Liver (tissue), 9 donors: ENCODE measurements around the gene CNST. TPM values are rescaled to one million over a fixed set of nuclear protein-coding genes. Genes with fewer than 3 reads are reported as not detected.

Experiments used
- DNase-seq: peaks from one replicate; pipeline ENCODE4 v3.0.0-alpha.2; 2017; ENCODE audit warnings: low spot score
- H3K27ac ChIP-seq, 2 donors: one replicate each; pipeline ENCODE4 v1.7.0; 2013; ENCODE audit warnings: inconsistent platforms in 2 of 2, low read length in 2 of 2, control low read depth in 1 of 2, low read depth in 1 of 2, mild to moderate bottlenecking in 1 of 2
- H3K27me3 ChIP-seq, 4 donors: one replicate each; pipeline versions ENCODE4 v1.6.1 to v1.7.0; 2013; ENCODE audit warnings: low read length in 3 of 4, inconsistent platforms in 1 of 4, mild to moderate bottlenecking in 1 of 4, moderate library complexity in 1 of 4; ENCODE audit not compliant: control insufficient read depth in 4 of 4, insufficient read depth in 4 of 4
- H3K36me3 ChIP-seq, 4 donors: one replicate each; pipeline versions ENCODE4 v1.6.1 to v1.7.0; 2013; ENCODE audit warnings: low read length in 3 of 4, mild to moderate bottlenecking in 3 of 4, low read depth in 1 of 4, moderate library complexity in 1 of 4; ENCODE audit not compliant: control insufficient read depth in 4 of 4, insufficient read depth in 3 of 4
- H3K4me1 ChIP-seq, 4 donors: one replicate each; pipeline versions ENCODE4 v1.6.1 to v1.7.0; 2013; ENCODE audit warnings: low read length in 3 of 4, mild to moderate bottlenecking in 3 of 4, moderate library complexity in 1 of 4; ENCODE audit not compliant: control insufficient read depth in 4 of 4, insufficient read depth in 4 of 4
- H3K4me3 ChIP-seq, 3 donors: one replicate each; pipeline versions ENCODE4 v1.6.1 to v1.7.0; 2013; ENCODE audit warnings: low read length in 3 of 3, control low read depth in 1 of 3, low read depth in 1 of 3, mild to moderate bottlenecking in 1 of 3
- H3K9ac ChIP-seq, 2 donors: one replicate each; pipeline ENCODE4 v1.7.0; 2013; ENCODE audit warnings: low read length in 2 of 2, mild to moderate bottlenecking in 2 of 2, moderate library complexity in 2 of 2, control low read depth in 1 of 2, low read depth in 1 of 2
- H3K9me3 ChIP-seq, 4 donors: one replicate each; pipeline versions ENCODE4 v1.6.1 to v1.7.0; 2013; ENCODE audit warnings: low read length in 3 of 4; ENCODE audit not compliant: control insufficient read depth in 4 of 4
- EGR1 ChIP-seq, 2 donors: IDR thresholded peaks; 2 replicates each; pipeline ENCODE4 v1.6.1; 2016 to 2018; ENCODE audit warnings: antibody characterized with exemption in 2 of 2, low read depth in 2 of 2
- FOXA2 ChIP-seq: IDR thresholded peaks from 2 replicates; pipeline ENCODE4 v1.6.1; 2016; ENCODE audit warnings: antibody characterized with exemption
- HNF4G ChIP-seq: IDR thresholded peaks from 2 replicates; pipeline ENCODE4 v1.6.1; 2016; ENCODE audit warnings: antibody characterized with exemption
- JUND ChIP-seq, 2 donors: IDR thresholded peaks; 2 replicates each; pipeline ENCODE4 v1.6.1; 2016; ENCODE audit warnings: antibody characterized with exemption in 2 of 2
- NR2F2 ChIP-seq: IDR thresholded peaks from 2 replicates; pipeline ENCODE4 v1.6.1; 2016; ENCODE audit warnings: antibody characterized with exemption
- RAD21 ChIP-seq, 2 donors: IDR thresholded peaks; 2 replicates each; pipeline ENCODE4 v1.6.1; 2016; ENCODE audit warnings: antibody characterized with exemption in 2 of 2, mild to moderate bottlenecking in 2 of 2
- RXRA ChIP-seq, 2 donors: IDR thresholded peaks; 2 replicates each; pipeline ENCODE4 v1.6.1; 2017 to 2018; ENCODE audit warnings: antibody characterized with exemption in 2 of 2, mild to moderate bottlenecking in 1 of 2
- SP1 ChIP-seq: IDR thresholded peaks from 2 replicates; pipeline ENCODE4 v1.6.1; 2018; ENCODE audit warnings: antibody characterized with exemption, mild to moderate bottlenecking
- TAF1 ChIP-seq: conservative IDR thresholded peaks from 2 replicates; pipeline ENCODE4 v1.6.1; 2016; ENCODE audit warnings: antibody characterized with exemption, mild to moderate bottlenecking
- YY1 ChIP-seq: IDR thresholded peaks from 2 replicates; pipeline ENCODE4 v1.6.1; 2016; ENCODE audit warnings: antibody characterized with exemption, mild to moderate bottlenecking
- WGBS: extraction: QIAGEN DNeasy Blood & Tissue Kit; methylation state at CpG from one replicate; pipeline ENCODE4 v1.1.7; 2013; 5-methylcytosine and 5-hydroxymethylcytosine counted together
- polyA plus RNA-seq, 2 donors: library from polyadenylated mRNA; stranded (reverse) in 1 of 2; unstranded in 1 of 2; fragments of 200-250 nt in 1 of 2; fragments of >200 nt in 1 of 2; fragmentation: Nextera tagmentation in 1 of 2; extraction: Ambion mirVana in 1 of 2; gene quantifications; one replicate each; pipeline versions ENCODE4 v1.2.1 to v1.2.3, GENCODE V29; 2013 to 2015
- total RNA-seq, 2 donors: library from RNA; depleted of rRNA; stranded (reverse); fragments of >200 nt; gene quantifications; one replicate each; pipeline ENCODE4 v1.2.3, GENCODE V29; 2014
- TF ChIP-seq, protein P1 (sequence below): fragments of 150-350 bp; IDR thresholded peaks from 2 replicates; pipeline ENCODE4 v1.5.1; 2017; ENCODE audit warnings: improper control_type of control experiment, low read depth, low read length; ENCODE audit not compliant: missing input control
- TF ChIP-seq, protein P2 (sequence below): IDR thresholded peaks from 2 replicates; pipeline ENCODE4 v1.6.1; 2016; ENCODE audit warnings: antibody characterized with exemption, mild to moderate bottlenecking
- TF ChIP-seq, protein P3 (sequence below): IDR thresholded peaks from 2 replicates; pipeline ENCODE4 v1.6.1; 2016; ENCODE audit warnings: antibody characterized with exemption
- TF ChIP-seq, protein P4 (sequence below): IDR thresholded peaks from 2 replicates; pipeline ENCODE4 v1.6.1; 2016; ENCODE audit warnings: antibody characterized with exemption
- TF ChIP-seq, protein P5 (sequence below): IDR thresholded peaks from 2 replicates; pipeline ENCODE4 v1.6.1; 2016; ENCODE audit warnings: antibody characterized with exemption
- donor health status: healthy.
- donor health status: healthy.
- donor health status: healthy.
- donor health status: healthy.
- donor health status: healthy.

Gene CNST
- total and polyA plus RNA-seq, 4 donors = 6.1 to 36.3 (median 12.1) TPM

DNA sequence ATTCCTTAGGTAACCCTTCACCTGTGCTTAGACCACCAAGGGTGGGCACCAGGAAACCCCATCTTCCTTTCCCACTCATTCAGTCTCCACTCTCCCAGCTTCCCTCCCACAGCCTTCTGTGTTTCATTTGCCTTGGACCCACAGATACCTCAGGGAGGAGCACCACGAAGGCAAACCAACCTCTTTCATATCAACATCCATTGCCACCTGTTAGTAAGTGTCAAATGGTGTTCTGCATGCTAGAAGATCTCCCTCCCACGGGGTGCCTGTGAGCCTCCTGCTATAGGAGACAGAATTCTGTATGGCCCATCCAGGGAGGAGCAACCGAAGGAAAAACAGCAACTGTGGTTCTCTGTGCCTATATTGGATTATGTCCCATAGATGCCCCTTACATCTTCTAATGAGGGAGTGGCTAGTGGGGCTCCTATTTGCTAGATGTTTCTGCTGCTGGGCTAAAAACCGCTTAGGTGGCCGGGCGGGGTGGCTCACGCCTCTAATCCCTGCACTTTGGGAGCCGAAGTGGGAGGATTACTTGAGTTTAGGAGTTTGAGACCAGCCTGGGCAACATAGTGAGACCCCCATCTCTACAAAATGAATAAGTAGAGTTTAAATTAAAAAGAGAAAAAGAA, 132.3 kb downstream of the CNST start:
- peak overlapping the region; percentile 49 to 63 for H3K9ac ChIP-seq
- H3K9me3 ChIP-seq = no peaks in the 10 kb centered on the region
- H3K27ac ChIP-seq = no peak overlapping the region
- no peaks in the 10 kb centered on the region for H3K27me3 ChIP-seq
- H3K4me1 ChIP-seq = peaks cover 0 to 11% (median 4%) of the 10 kb centered on the region in 4 donors
- 81% methylated on average over 8 of the region's 8 CpGs for WGBS
- H3K4me3 ChIP-seq = peak overlapping the region in 1 of 3 donors; percentile 38
- TF ChIP-seq RXRA (IDR thresholded peaks at IDR 0.05) (no peak), TAF1 (no peak), NR2F2 (no peak), YY1 (no peak), HNF4G (no peak), JUND (IDR thresholded peaks at IDR 0.05) (no peak), SP1 (no peak), FOXA2 (no peak), RAD21 (IDR thresholded peaks at IDR 0.05) (no peak), EGR1 (IDR thresholded peaks at IDR 0.05; ENCODE audit: low read depth in 2 of 2) (no peak)
- TF ChIP-seq, protein P1, sequence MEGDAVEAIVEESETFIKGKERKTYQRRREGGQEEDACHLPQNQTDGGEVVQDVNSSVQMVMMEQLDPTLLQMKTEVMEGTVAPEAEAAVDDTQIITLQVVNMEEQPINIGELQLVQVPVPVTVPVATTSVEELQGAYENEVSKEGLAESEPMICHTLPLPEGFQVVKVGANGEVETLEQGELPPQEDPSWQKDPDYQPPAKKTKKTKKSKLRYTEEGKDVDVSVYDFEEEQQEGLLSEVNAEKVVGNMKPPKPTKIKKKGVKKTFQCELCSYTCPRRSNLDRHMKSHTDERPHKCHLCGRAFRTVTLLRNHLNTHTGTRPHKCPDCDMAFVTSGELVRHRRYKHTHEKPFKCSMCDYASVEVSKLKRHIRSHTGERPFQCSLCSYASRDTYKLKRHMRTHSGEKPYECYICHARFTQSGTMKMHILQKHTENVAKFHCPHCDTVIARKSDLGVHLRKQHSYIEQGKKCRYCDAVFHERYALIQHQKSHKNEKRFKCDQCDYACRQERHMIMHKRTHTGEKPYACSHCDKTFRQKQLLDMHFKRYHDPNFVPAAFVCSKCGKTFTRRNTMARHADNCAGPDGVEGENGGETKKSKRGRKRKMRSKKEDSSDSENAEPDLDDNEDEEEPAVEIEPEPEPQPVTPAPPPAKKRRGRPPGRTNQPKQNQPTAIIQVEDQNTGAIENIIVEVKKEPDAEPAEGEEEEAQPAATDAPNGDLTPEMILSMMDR = no peak
- TF ChIP-seq, protein P2, sequence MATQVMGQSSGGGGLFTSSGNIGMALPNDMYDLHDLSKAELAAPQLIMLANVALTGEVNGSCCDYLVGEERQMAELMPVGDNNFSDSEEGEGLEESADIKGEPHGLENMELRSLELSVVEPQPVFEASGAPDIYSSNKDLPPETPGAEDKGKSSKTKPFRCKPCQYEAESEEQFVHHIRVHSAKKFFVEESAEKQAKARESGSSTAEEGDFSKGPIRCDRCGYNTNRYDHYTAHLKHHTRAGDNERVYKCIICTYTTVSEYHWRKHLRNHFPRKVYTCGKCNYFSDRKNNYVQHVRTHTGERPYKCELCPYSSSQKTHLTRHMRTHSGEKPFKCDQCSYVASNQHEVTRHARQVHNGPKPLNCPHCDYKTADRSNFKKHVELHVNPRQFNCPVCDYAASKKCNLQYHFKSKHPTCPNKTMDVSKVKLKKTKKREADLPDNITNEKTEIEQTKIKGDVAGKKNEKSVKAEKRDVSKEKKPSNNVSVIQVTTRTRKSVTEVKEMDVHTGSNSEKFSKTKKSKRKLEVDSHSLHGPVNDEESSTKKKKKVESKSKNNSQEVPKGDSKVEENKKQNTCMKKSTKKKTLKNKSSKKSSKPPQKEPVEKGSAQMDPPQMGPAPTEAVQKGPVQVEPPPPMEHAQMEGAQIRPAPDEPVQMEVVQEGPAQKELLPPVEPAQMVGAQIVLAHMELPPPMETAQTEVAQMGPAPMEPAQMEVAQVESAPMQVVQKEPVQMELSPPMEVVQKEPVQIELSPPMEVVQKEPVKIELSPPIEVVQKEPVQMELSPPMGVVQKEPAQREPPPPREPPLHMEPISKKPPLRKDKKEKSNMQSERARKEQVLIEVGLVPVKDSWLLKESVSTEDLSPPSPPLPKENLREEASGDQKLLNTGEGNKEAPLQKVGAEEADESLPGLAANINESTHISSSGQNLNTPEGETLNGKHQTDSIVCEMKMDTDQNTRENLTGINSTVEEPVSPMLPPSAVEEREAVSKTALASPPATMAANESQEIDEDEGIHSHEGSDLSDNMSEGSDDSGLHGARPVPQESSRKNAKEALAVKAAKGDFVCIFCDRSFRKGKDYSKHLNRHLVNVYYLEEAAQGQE = no peak
- TF ChIP-seq, protein P3, sequence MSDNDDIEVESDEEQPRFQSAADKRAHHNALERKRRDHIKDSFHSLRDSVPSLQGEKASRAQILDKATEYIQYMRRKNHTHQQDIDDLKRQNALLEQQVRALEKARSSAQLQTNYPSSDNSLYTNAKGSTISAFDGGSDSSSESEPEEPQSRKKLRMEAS = no peak
- TF ChIP-seq, protein P4, sequence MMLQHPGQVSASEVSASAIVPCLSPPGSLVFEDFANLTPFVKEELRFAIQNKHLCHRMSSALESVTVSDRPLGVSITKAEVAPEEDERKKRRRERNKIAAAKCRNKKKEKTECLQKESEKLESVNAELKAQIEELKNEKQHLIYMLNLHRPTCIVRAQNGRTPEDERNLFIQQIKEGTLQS = no peak
- TF ChIP-seq, protein P5, sequence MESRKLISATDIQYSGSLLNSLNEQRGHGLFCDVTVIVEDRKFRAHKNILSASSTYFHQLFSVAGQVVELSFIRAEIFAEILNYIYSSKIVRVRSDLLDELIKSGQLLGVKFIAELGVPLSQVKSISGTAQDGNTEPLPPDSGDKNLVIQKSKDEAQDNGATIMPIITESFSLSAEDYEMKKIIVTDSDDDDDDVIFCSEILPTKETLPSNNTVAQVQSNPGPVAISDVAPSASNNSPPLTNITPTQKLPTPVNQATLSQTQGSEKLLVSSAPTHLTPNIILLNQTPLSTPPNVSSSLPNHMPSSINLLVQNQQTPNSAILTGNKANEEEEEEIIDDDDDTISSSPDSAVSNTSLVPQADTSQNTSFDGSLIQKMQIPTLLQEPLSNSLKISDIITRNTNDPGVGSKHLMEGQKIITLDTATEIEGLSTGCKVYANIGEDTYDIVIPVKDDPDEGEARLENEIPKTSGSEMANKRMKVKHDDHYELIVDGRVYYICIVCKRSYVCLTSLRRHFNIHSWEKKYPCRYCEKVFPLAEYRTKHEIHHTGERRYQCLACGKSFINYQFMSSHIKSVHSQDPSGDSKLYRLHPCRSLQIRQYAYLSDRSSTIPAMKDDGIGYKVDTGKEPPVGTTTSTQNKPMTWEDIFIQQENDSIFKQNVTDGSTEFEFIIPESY = no peak
- no peak for DNase-seq
- H3K36me3 ChIP-seq = no peaks in the 10 kb centered on the region
